GM19193 (cell line): ENCODE data around the gene EPHB3.

ENCODE experiments used
- POLR2A ChIP-seq: IDR thresholded peaks from 4 replicates; pipeline ENCODE4 v1.6.1; 2011; ENCODE audit not compliant: insufficient read depth, insufficient read length; ENCODE audit errors: extremely low read depth

EPHB3 gene

DNA sequence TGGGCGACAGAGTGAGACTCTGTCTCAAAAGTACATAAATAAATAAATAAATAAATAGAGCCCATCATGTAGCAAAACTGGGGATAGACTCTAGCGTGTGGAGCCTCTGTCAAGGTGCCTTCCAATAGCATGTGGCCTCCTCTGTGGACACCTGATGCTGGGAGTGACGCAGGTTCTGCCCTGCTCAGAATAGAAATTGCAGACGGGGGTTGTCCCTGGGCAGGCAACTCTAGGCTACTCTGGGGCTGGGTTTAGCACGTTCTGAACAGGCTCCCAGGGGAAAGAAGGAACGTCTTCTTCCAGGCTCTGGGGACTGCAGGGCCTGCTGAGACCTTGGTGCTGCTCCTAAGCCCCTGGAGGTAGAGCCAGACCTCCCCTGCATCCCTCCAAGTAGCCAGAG lies 65.3 kb downstream of the EPHB3 start:
- TF ChIP-seq POLR2A: no peak

GRCh38 chr3:184629555-184630160 lies 68.1 kb downstream of the EPHB3 start:
- TF ChIP-seq POLR2A: no peak

DNA sequence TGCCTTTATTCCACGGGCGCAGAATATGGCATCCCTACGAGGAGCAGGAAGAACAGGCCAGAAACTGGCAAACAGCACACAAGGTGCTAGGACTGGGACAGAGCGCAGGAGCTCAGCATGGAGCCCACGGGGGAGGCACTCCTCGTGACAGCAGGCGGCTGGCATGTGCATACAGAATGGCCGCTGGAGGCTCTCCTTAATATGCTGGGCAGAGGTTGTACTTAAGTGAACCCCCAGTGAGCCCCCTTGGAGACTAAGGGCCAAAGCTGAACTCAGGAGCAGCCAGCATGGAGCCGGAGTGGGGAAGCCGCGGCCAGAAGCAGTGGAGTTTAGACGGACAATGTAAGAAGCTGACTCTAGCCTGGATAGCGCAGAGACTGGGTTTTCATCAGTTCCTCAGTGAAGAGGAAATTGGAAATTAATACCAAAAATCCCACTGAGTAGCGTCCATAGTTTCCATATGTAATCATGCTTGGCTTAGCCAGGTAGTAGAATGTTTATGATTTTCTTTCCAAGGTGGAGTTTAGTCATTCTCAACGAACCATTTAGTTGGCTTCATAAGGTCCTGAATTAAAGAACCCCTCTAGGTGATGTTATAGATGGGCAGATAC lies 69.4 kb downstream of the EPHB3 start:
- no peak for TF ChIP-seq POLR2A

- no peak for TF ChIP-seq POLR2A
These were observed 69.9 kb downstream of the EPHB3 start for GRCh38 chr3:184631472-184631861.
